HG02678 (cell line): Measurements from ENCODE around the gene RBM4B.
"Not testable (repeated sequence)": the region's sequence is repeated elsewhere in the genome, so short reads cannot be mapped to it uniquely, and the experiment has no call there.

ENCODE experiments used
- ATAC-seq: cut with Tn5 transposase; IDR thresholded peaks from one replicate; pipeline ENCODE4 v1.9.1; 2021; ENCODE audit warnings: mild to moderate bottlenecking, moderate library complexity; ENCODE audit not compliant: unreplicated experiment

Gene RBM4B, protein sequence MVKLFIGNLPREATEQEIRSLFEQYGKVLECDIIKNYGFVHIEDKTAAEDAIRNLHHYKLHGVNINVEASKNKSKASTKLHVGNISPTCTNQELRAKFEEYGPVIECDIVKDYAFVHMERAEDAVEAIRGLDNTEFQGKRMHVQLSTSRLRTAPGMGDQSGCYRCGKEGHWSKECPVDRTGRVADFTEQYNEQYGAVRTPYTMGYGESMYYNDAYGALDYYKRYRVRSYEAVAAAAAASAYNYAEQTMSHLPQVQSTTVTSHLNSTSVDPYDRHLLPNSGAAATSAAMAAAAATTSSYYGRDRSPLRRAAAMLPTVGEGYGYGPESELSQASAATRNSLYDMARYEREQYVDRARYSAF

DNA sequence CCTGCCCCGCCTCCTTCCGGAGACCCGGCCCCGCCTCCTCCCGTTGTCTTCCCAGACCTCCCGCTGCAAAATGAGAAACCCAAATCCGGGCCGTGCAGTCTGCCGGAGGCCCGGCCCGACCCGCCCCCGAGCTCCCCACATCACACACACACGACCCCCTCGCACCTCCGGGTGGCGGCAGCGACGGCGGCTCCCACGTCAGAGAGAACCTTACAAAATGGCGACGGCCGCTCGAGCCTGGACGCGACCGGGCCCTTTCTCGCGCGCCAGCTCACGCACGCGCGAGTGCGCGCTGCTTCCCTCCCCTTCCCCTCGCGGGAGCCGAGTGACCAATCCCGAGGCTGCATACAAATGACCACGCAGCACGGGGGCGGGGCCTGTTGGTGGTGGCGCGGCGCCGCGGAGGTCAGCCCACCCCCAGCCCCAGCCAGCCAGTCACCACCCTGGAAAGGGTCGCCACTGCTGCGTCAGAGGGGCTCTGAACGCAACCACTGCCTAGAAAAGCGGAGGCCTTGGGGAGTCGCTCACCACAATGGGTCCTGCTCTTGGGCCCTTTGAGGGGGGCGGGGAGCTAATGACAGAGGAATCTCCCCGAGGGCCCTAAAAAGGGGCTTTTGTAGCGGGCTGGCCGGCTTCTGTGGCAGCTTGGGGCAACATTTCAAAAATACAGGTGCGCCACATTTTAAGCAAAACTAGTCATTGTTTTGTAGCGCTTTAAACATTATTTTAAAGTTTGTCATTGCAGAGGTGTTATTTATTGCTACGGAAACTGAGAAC is at the start of gene RBM4B:
Gene RBM4B (minus strand): TSS at position 289 of the 777 bp plus-strand sequence. CDS start 808 bp downstream, outside the sequence.
- peak; percentile 84 for ATAC-seq

DNA sequence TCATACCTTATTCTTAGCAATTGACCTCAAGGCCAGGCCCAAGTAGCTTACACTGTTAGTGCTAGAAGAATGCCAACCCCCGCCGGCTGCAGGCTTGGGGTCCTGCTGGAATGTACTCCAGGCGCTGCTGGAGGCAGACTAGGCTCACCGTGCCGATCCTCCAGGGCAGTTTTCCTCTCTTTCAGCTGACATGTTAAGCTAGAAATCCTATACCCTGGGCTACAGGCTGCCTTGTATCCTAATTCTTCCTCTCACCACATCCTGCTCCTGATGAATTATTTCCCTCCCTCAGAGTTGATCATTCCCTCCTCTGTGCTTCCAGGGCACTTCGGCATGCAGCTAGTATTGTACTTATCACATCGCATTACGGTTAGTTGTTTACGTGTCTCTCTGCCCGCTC is 48.0 kb upstream of the RBM4B start:
- ATAC-seq = no peak

DNA sequence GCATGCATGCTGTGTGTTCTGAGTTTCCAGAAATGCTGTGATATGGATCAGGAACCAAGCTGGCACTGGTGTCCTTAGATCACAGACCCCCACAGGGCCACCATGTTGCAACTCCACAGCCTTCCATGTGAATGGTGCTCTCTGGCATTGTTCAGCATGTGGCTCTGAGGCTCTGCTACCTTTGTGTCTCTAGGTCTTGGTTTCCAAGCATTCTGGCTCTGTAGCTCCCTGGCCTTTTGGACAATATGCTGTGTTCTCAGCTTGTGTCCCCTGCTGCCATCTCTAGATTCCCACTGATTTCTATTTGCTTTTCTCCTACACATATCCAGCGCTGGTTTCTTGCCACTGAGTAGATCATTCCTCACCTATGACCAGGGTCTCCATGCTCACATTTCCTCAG is 47.4 kb upstream of the RBM4B start:
- no peak for ATAC-seq

DNA sequence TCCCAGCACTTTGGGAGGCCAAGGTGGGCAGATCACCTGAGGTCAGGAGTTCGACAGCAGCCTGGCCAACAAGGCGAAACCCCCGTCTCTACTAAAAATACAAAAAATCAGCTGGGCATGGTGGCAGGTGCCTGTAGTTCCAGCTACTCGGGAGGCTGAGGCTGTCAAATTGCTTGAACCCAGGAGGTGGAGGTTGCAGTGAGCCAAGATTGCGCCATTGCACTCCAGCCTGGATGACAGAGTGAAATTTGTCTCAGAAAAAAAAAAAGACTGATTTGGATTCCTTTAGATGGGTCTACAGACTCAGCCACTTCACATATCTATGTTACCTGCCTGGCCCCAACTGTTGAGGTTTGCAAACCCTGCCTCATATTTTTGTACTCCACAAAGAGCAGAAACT is 46.5 kb upstream of the RBM4B start:
- not testable (repeated sequence) for ATAC-seq

DNA sequence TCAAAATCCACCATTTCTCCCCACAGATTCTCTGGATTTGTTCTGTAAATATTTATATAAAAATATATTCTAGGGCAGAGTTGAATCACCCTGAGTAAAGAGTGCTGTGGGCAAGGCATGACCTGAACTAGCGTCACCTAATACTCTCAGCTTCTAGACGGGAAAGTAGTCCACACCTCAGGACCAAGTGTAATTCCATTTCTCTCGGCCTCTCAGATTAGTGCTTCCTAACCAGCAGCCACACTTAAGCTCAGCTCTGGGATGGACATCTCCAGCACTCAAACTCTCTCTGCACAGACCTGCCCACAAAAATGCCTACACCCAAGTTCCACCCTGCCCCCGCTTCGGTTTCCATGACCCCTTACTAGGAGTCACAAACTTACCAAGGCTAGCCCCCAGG is 46.0 kb upstream of the RBM4B start:
- no peak for ATAC-seq

DNA sequence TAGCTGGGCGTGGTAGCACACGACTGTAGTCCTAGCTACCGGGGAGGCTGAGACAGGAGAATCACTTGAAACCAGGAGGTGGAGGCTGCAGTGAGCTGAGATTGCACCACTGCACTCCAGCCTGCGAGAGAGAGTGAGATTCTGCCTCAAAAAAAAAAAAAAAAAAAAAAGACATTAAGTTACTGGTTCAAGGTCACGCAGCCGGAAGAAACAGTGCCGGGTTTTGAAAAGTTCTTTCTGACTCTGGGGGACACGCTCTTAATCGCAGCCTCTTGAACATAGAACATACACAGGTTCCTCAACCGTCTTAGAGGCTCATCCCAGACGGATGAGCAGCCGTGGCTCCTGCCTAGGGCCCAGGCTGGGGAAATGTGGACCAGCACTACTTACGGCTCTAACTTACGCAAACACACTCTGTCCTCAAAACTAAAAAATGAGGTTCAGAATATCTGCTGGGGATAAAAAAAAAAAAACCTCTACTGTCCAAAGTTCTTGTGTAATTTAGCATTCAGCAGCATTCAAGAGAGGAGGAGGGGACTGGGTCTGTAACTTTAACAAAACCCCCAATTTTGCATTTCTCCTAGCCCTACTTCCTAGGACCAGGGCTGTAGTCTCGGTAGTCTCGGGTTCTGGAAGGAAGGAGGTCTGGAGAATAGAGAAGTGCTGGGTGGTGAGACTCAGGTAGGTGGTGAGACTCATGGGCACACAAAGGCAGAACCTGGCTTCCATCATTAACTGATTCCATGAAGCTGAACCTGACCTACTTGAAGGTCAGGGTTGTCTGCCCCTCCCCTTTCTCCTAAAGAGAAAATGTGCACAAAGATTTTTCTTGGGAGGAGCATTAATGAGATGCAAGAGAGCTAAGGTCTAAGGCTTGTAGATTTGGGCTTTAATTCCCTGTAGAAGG is 45.3 kb upstream of the RBM4B start:
- no peak for ATAC-seq

DNA sequence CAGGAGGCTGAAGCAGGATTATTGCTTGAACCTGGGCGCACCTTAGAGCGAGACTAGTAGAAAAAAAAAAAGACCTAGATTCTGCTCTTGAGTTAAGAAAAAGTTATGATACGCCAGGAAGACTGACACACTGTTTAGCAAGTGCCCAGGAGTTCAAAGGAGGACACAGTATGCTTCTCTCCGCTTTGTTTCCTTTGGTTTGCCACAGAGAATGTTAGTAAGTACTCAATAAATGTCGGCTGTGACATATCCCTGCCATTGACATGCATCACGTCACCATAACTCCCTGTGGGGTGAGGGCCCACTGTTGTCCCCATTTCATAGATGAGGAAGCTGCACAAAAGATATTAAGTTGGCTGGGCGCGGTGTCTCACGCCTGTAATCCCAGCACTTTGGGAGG is 44.3 kb upstream of the RBM4B start:
- no peak for ATAC-seq

DNA sequence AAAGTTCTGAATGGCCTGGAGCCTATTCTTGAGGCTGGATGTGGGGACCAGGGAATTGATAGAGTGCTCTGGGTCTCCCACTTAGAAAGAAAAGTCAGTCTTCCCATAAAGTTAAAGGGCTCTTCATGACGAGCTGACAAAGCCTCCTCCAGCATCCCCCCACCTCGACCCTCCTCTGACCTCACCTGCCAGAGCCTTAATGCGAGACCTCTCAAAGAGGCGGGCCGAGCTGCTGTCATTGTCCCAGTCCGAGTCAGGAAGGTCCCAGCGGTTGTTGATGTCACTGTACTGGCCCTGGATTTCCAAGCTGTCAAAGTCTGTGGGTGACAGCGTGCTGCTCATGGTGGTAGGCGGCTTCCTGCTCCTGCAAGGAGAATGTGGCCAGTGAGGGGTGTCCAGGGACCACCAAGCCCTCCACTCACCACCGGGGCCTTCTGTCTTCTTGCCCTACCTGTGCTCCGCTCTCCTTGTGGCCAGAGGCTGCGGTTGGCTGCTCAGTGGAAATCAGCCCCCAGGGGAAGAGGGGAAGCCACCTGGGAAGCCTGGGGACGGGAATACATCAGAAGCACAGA is 43.3 kb upstream of the RBM4B start:
- ATAC-seq = no peak

DNA sequence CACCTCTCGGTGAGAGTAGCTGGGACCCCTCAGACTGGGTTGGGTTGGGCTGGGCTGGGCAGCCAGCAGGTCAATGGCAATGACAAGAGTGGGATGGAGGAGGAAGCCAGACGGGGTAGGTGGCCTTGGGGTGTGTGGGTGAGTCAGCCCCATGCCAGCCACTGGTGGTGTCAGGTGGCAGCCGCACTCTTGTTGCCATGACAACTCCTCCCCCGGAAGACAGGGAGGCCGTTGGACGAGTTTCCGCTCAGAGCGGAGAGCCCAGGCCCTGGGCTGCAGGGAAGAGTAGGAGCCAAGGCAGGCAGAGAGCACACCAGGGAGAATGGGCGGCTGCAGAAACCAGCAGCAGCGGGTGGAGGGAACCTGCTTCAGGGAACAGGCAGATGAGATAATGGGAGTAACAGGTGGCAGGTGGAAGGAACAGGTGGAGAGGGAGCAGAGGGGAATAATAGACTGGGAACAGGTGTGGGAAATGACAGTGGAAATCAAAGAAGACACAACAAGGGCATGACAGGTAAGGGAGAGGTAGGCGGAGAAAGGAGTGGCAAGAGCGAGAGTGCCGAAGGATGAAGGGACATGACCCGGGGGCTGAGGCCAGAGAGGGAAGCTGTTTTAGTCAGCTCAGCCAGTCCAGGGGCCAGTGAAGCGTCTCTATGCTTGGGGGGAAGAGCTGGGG is 42.7 kb upstream of the RBM4B start:
- no peak for ATAC-seq

DNA sequence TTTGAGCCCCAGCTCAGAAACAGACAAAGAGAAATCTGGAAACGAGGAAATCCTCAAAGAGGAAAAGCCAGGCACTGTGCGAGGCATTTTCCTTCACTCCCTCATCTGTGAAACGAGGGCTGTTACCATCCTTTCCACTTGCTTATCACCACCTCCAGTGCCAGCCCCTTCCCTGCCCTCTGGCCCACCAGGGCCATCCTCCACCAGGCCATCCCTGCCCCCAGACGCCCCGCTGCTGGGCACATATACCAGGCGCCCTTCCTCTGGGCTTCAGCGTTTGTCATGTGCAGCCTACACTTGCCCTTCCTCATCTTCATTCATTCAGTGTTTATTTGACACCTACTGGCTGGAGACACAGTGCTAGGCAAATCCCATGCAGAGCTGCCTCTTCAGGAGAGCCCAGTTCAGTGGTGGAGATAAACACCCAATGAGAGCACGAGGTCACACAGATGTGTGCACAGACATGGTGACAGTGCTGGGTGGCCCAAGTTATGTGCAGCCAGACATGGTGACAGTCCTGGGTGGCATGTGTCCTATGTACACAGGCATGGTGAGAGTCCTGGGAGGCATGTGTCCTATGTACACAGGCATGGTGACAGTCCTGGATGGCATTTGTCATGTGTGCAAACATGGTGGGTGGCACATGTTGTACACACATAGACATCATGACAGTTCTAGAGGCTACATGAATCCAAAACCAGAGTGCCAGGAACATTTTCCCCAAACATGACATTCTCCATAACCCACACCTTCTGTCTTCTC is 41.6 kb upstream of the RBM4B start:
- no peak for ATAC-seq

DNA sequence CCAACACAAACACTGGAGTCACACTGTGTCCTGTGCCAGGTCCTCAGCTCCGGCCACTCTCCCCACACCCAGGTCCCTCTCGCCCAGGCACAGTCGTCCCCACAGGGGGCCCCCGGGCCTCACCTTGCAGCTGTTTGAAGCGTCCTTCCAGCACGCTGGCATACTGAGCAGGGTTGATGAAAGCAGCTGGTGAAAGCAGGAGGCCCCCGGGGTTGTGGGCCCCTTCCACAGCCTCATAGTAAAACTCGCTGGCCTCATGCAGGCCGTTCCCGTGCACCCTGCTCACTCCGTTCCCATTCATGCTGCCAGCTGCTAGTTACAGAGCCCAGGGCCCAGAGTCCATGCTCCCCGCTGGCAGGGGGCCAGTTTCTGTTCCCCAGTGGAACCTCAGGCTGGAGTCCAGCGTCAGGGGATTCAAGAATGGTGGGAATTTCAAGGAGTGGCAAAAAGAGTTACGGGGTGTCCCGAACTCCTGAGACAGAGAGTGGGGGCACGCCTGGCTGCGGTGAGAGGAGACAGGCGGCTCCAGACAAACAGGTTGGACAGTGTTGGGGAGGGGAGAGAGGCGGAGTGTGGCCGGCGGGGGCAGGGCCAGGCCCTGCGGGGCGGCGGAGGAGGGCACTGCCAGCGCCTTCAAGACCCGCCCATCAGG is 40.8 kb upstream of the RBM4B start:
- ATAC-seq = no peak

DNA sequence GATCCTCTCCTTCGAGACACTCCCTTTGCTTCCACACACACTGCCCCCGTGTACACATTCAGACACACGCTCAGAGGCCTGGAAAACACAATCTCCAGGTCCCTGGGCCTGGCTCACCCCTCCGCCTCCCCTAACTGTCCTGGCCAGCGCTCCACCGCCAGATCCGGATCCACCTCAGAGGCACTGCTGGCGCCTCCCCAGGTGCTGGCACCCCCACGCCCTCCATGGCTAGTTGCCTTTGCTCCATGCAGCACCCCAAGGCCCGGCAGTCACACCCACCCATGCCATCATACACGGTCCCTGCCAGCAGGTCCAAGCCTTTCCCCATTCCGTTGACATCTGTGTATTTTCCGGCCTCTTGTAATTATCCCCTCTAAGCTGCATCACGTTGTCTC is 40.2 kb upstream of the RBM4B start:
- ATAC-seq = no peak

DNA sequence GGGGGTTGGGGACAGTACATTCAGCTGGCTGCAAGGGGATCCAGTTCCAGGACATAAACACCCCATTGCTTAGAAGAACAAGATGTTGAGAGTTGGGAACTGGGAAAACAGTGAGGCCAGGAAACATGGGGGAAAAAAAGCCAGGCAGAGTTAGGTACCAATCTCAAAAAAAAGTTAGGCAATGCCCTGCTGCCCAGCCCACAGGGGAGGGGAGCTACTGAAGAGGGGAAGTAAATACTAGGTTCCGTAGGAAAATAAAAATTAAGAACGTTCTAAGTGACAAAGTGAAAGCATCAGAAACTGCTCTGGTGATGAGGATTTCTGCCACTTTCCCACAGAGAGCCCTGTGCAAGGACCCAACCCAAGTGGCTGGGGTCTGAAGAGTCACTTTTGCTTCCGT is 39.3 kb upstream of the RBM4B start:
- ATAC-seq = no peak

DNA sequence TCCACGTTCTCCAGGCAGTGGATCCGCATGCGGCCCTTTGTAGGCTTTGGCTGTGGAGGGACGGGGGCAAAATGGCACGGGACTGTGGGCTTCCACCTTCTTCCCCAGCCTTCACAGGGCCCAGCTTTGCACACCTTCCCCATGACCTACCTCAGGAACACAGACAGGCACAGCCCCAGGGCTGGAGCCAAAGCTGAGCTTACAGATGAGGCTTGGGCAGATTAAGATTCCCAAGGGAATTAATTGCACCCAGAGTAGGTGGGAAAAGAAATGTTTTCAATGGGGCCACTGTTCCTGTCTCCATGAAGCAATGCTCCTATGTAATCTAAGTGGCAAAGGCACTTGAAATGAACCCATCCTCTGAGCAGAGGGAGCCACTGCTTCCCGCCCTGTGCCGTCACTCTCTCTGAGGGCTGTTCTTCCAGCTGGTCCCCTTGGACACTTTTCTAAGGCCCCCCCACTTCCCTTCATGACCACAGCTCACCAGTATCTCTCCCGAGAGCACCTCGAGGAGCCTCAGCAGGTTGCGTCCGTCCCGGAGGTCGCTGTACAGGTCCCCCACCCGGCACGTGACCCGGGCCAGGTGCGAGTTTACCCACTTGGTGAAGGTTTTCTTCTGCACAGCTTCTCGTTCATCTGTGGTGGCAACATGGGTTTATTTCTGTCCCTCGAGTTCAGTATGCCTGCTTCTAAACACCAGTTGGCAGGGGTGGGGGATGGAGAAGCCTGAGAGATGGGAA is 37.8 kb upstream of the RBM4B start:
- no peak for ATAC-seq

DNA sequence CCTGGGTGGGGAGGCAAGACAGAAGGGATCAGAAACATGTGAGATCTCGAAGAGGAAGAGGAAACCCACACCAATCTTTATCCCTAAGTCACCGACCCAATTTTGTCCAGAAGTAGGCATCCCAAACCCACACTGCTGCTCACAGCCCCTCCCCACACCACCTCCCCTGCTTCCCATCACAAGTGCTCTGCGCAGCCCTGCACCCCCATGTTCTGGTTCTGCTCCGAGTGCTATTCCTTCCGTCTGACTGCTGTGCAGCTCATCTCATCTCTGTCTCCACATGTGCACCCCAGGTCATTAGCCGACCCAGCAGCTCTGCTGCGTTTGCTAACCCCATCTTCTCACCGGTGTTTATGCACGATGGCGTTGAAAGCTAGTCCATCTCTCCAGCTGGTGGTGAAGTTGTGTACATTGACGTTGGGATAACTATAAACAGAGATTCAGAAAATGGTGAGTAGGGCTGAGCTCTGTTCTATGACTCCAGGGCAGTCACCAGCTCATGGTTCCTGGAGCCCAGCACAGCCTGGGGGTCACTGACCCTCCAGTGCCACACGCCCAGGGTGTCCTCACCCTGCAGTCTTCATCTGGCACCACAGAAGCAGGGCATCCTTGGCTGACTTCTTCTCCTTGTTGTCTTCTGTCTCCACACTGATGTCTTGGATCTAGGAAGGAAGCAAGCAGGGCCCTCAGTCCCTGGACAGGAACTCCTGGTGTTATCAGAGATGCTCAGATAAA is 36.2 kb upstream of the RBM4B start:
- no peak for ATAC-seq

DNA sequence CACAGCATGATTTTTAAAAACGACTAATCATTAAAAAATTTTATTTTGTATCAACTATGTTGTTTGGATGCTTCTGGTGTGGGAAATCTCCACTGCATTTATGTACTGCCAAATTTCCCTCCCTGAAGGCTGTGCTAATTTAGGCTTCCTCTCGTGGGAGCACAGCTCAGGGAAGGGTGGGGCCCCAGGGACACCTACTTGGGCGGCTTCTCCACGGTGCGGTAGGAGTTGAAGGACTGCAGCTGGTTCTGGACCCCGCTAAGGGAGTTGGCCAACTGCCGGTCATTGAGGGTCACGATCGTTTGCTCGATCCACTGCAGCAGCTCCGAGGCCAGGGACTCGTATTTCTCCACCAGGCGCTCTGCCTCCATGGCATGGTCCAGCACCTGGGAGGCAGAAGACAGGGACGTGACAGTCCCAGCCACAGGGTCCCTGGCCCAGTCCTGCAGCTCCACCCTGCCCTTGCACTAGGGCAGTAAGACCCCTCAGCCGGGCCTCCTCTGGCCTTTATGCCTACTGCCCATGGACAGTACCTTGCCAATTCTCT is 32.8 kb upstream of the RBM4B start:
- ATAC-seq = no peak

DNA sequence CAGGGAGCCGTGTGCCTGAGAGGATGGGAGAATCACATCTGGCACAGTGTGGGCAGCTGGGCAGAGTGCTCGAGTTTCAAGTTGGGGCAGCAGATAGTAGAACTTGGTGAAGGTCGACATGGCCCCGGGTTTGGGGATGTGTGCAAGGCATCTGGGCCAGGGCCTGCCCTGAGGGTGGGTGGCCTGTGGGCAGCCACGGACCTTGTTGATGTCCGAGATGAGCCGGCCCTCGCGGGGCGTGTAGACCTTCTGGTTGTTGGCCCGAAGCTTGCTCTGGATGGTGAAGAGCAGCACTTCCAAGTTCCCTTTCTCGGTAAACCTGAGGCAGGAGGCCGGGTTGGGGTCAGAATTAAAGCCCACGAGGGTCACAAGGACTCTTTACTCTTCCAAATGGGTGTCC is 31.0 kb upstream of the RBM4B start:
- ATAC-seq = no peak

DNA sequence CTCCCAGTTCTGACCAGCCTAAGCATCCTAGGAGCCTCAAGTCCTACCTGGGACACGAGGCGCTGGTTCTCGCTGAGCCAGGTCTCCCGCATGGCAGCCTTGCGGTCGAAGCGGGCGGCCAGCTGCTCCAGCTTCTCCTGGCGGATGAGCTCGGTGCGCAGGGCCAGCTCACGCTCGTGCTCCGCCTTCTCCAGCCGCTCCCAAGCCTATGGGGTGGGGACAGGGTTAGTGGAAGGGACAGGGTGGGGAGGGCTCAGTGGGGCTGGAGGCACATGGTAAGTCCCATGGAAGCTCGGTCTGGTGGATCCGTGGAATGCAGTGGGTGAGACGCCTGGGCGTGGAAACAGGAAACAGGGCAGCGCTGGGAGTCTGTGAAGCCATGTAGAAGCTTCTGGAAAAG is 30.4 kb upstream of the RBM4B start:
- no peak for ATAC-seq
